Adrenal gland (tissue), 5 donors: Measurements from ENCODE around the gene ITGA11.

Source experiments
- POLR2A ChIP-seq, 2 donors: fragments of 450-650 bp; IDR thresholded peaks; one replicate each; pipeline ENCODE4 v1.6.1; 2017; ENCODE audit warnings: antibody characterized with exemption in 2 of 2, mild to moderate bottlenecking in 2 of 2, moderate library complexity in 1 of 2
- TF ChIP-seq, protein P1 (sequence below), 6 experiments: fragments of 450-650 bp in 4 of 6; fragments of 200-600 bp in 2 of 6; sonication (generic) in 1 of 6; IDR thresholded peaks; 1 replicate in 5 of 6; 2 replicates in 1 of 6; pipeline versions ENCODE4 v1.5.1 to v1.8.0; 2016 to 2021; ENCODE audit warnings: antibody characterized with exemption in 6 of 6, mild to moderate bottlenecking in 2 of 6, moderate library complexity in 1 of 6
- donor health status: DM: no; HTN: no; CAD: no.

- TF ChIP-seq, protein P1, sequence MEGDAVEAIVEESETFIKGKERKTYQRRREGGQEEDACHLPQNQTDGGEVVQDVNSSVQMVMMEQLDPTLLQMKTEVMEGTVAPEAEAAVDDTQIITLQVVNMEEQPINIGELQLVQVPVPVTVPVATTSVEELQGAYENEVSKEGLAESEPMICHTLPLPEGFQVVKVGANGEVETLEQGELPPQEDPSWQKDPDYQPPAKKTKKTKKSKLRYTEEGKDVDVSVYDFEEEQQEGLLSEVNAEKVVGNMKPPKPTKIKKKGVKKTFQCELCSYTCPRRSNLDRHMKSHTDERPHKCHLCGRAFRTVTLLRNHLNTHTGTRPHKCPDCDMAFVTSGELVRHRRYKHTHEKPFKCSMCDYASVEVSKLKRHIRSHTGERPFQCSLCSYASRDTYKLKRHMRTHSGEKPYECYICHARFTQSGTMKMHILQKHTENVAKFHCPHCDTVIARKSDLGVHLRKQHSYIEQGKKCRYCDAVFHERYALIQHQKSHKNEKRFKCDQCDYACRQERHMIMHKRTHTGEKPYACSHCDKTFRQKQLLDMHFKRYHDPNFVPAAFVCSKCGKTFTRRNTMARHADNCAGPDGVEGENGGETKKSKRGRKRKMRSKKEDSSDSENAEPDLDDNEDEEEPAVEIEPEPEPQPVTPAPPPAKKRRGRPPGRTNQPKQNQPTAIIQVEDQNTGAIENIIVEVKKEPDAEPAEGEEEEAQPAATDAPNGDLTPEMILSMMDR (IDR thresholded peaks at IDR 0.05), result no peak
- TF ChIP-seq POLR2A (IDR thresholded peaks at IDR 0.05), result no peak
Measured at GRCh38 chr15:68382286-68383007, 49.5 kb downstream of the ITGA11 start.
